Left lung (tissue), 10 donors: ENCODE measurements around the gene KATNBL1. TPM values are rescaled to one million over a fixed set of nuclear protein-coding genes. Genes with fewer than 3 reads are reported as not detected.

Experiments used
- ATAC-seq: fragments of 200-7000 bp; cut with Tn5 transposase; one replicate; pipeline ENCODE4 v1.9.1; 2020; ENCODE audit warnings: moderate library complexity
- DNase-seq, 4 donors: peaks; one replicate each; pipeline ENCODE4 v3.0.0-alpha.2; 2013 to 2020
- H3K27ac ChIP-seq, 2 donors: fragments of 200-600 bp; sonication (generic) in 1 of 2; one replicate each; pipeline versions ENCODE4 v1.5.0 to v1.8.0; 2020 to 2021
- H3K27me3 ChIP-seq, 2 donors: fragments of 200-600 bp; sonication (generic) in 1 of 2; one replicate each; pipeline versions ENCODE4 v1.5.0 to v1.8.0; 2020 to 2021
- H3K36me3 ChIP-seq, 2 donors: fragments of 200-600 bp; sonication (generic) in 1 of 2; one replicate each; pipeline versions ENCODE4 v1.5.0 to v1.8.0; 2020 to 2021
- H3K4me1 ChIP-seq, 2 donors: fragments of 200-600 bp; one replicate each; pipeline ENCODE4 v1.8.0; 2021
- H3K4me3 ChIP-seq, 2 donors: fragments of 200-600 bp; sonication (generic) in 1 of 2; one replicate each; pipeline versions ENCODE4 v1.5.0 to v1.8.0; 2020 to 2021; ENCODE audit warnings: mild to moderate bottlenecking in 1 of 2
- H3K9me3 ChIP-seq, 2 donors: fragments of 200-600 bp; sonication (generic) in 1 of 2; one replicate each; pipeline versions ENCODE4 v1.5.0 to v1.8.0; 2020 to 2021
- intact Hi-C, 2 donors: fragments of 100-400 bp; cut with DNase I; formaldehyde crosslinking; loops; one replicate each; pipeline versions ENCODE4 v1.11.2 to v1.14.2; 2022
- polyA plus RNA-seq, 6 donors: library from polyadenylated mRNA; unstranded; fragments of 120-200 nt; gene quantifications; one replicate each; pipeline ENCODE4 v1.2.1, GENCODE V29; 2013; ENCODE audit not compliant: insufficient read length in 6 of 6
- total RNA-seq, 2 donors: library from RNA; stranded (reverse); fragmentation: NEBNext Ultra II Directional; extraction: Animal tissue kit (Norgen Biotek cat#: 25700); gene quantifications; one replicate each; pipeline ENCODE4 v1.2.1, GENCODE V29; 2021
- TF ChIP-seq, protein P1 (sequence below), 2 donors: fragments of 200-600 bp; sonication (generic) in 1 of 2; IDR thresholded peaks; one replicate each; pipeline versions ENCODE4 v1.5.0 to v1.8.0; 2021; ENCODE audit warnings: antibody characterized with exemption in 2 of 2
- donor health status: DM: no; HTN: yes; CAD: no.
- donor health status: DM: no; HTN: no; CAD: no.

The KATNBL1 gene
- total and polyA plus RNA-seq, 8 donors = 37.4 to 112 (median 88.0) TPM

DNA sequence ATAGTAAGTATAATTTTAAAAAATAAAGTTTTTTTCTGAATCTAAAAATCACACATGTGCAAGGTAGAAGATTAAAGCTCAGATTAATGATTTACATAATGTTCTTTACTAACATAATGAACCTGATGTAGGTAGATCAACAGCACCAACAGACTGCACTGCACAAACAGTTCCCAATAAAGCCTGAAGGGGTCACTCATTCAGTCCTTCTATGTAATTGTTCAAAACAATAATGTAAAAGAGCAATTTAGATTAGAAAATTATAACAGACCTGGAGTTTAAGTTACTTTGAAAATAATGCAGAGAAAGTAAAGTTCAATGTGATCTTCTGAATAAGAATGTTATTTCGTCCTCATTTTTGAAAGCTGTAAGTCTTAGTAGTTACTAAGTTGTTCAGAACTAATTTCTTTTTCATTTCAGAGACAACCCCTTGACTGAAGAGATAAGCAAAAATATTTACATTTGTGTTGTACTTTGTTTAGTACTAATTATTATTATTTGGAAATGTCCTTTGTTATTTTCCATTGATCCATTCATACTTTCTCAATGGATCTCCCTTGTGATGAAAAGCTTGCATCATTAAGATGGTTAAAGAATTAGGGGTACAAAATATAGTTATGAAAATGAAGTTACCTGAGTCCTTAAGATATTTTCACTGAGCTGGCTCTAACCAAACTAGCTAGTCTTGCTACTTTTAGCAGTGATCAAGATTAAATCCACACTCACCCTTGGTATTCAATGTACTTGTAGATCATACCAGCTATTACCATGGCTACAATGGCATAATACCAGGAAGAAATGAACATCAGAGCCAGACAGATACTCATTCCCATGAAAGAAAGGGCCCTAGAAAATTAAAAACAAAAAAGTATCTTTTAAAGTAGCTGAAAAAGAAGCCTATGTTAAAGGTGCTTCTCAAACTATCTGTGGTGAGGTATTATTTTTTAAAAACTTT lies 31.8 kb upstream of the KATNBL1 start:
- Histone ChIP-seq H3K27me3 (no peaks in the 10 kb centered on the region), H3K36me3 (peaks cover 0 to 80% of the 10 kb centered on the region in 2 donors), H3K4me3 (no peak overlapping the region), H3K9me3 (no peaks in the 10 kb centered on the region), H3K4me1 (no peaks in the 10 kb centered on the region), H3K27ac (no peak overlapping the region)
- DNase-seq (peak in 1 of 4 donors; percentile 26), ATAC-seq (peak; percentile 82)
- TF ChIP-seq, protein P1, sequence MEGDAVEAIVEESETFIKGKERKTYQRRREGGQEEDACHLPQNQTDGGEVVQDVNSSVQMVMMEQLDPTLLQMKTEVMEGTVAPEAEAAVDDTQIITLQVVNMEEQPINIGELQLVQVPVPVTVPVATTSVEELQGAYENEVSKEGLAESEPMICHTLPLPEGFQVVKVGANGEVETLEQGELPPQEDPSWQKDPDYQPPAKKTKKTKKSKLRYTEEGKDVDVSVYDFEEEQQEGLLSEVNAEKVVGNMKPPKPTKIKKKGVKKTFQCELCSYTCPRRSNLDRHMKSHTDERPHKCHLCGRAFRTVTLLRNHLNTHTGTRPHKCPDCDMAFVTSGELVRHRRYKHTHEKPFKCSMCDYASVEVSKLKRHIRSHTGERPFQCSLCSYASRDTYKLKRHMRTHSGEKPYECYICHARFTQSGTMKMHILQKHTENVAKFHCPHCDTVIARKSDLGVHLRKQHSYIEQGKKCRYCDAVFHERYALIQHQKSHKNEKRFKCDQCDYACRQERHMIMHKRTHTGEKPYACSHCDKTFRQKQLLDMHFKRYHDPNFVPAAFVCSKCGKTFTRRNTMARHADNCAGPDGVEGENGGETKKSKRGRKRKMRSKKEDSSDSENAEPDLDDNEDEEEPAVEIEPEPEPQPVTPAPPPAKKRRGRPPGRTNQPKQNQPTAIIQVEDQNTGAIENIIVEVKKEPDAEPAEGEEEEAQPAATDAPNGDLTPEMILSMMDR (IDR thresholded peaks at IDR 0.05) = peak; percentile 72 to 77
- intact Hi-C loops = loop anchor here in 1 of 2 donors (10.0 kb wide), 1 partner anchor 93 kb away; the partner anchor contains the start of gene SLC12A6

DNA sequence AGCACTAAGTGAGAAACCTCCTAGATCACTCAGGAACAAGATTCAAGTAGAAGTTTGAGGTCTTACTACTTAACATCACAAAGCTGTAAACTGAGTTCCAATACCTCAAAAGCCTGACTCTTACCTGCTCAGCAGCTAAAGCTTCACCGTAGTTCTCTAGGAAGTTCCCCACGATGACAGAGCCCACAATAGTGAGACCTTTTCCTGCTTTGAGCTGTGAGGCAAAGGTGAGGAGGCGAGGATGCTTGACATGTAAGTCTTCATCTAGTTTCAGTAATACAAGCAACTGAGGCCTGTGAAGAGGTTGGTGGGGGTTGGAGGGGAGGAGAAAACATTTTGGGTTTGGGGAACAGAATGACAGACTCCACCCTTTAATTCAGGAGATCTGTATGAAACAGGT lies 30.6 kb upstream of the KATNBL1 start:
- H3K9me3 ChIP-seq = no peaks in the 10 kb centered on the region
- no peak for DNase-seq
- peaks cover 0 to 83% of the 10 kb centered on the region in 2 donors for H3K36me3 ChIP-seq
- no peak overlapping the region for H3K4me3 ChIP-seq
- no peak for ATAC-seq
- H3K27ac ChIP-seq = no peak overlapping the region
- intact Hi-C loops = loop anchor here in 1 of 2 donors (10.0 kb wide), 1 partner anchor 94 kb away; the partner anchor contains the start of gene SLC12A6
- H3K4me1 ChIP-seq = no peaks in the 10 kb centered on the region
- no peaks in the 10 kb centered on the region for H3K27me3 ChIP-seq
- TF ChIP-seq, protein P1 (IDR thresholded peaks at IDR 0.05) = no peak

DNA sequence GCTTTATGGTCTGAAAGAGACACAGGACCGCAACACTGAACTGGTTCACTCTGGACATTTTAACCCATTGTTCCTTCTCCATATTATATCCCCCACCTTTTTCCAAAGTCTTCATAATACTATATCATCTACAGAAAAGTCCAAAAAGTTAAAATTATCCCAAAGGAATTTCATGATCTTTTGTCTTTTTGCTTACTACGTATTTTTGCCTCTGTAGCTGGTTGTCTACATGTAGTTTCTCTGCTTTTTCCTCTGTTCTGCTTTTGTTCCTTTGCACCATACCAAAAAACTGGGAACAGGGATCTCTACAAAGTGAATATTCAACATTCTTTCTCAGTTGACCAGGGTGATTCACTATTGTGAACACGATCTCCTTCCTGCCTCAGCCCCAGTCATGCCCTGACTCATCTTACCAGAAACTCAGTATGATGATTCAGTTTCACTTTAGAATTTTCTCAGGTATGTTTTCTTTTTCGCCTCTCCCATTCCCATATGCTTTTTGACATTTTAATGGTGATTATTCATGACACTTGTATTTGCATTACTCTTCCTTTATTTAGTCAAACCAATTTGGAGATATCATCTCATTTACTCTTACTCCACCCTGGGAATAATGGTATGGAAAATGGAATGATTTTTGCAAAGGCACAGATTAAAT lies 29.4 kb upstream of the KATNBL1 start:
- DNase-seq = no peak
- intact Hi-C loops = no loop called here
- Histone ChIP-seq H3K36me3 (peaks cover 0 to 83% of the 10 kb centered on the region in 2 donors), H3K4me3 (no peak overlapping the region), H3K27me3 (no peaks in the 10 kb centered on the region), H3K4me1 (no peaks in the 10 kb centered on the region), H3K27ac (peak overlapping the region in 1 of 2 donors; percentile 30), H3K9me3 (no peaks in the 10 kb centered on the region)
- ATAC-seq = peak; percentile 59
- TF ChIP-seq, protein P1 (IDR thresholded peaks at IDR 0.05) = no peak

DNA sequence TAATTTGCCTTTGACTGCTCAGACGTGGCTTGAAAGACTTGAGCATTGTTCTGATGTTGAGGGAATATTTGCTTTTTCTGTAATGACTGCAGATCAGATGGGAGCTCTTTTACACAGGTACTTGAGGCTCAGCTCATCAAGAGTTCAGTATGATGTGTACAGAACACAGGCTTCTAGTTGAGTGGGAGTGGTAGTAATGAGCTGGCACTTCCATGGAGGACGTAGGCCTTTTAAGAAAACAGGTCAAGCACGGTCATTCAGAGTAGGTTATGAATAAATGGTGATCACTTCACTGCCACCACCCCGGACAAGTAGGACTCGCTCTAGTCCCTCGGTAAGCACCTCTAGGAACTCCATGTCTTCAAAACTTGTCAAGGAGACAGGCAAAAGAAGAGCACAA lies 23.7 kb upstream of the KATNBL1 start:
- Histone ChIP-seq H3K4me1 (no peaks in the 10 kb centered on the region), H3K27ac (peak overlapping the region in 1 of 2 donors; percentile 7), H3K36me3 (peaks cover 0 to 99% of the 10 kb centered on the region in 2 donors), H3K4me3 (no peak overlapping the region), H3K9me3 (no peaks in the 10 kb centered on the region), H3K27me3 (no peaks in the 10 kb centered on the region)
- DNase-seq (peak in 1 of 4 donors; percentile 40), ATAC-seq (peak; percentile 97)
- intact Hi-C loops = no loop called here
- TF ChIP-seq, protein P1 (IDR thresholded peaks at IDR 0.05) = no peak
